Measurements from ENCODE around the gene RNF166. TPM values are rescaled to one million over a fixed set of nuclear protein-coding genes. Genes with fewer than 3 reads are reported as not detected.
"Not testable (repeated sequence)": the region's sequence is repeated elsewhere in the genome, so short reads cannot be mapped to it uniquely, and the experiment has no call there.

The RNF166 gene
- total RNA-seq, 3 donors from 2014 or later (not counting 1 experiment from before 2014, with no cell fraction given) = 459 to 712 (median 501) TPM

DNA sequence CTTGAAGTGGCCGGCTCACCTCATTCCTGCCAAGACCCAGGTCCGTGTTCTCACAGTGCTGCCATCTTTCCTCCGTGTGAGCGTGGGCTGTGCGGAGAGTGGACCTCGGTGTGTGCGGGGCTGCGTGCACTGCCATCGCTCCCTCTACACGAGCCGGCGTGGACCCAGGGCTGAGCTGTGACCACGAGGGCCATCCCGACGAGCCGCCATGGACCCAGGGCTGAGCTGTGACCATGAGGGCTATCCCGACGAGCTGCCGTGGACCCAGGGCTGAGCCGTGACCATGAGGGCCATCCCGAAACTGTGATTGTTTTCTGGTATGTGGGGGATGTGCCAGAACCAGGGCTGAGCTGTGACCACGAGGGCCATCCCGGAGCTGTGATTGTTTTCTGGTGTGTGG lies 34.4 kb downstream of the RNF166 start:
- 96% methylated on average over 23 of the region's 23 CpGs for WGBS (ENCODE audit: insufficient coverage)
- Mint-ChIP-seq H3K4me3 (no peak overlapping the region), H3K9me3 (no peaks in the 10 kb centered on the region), H3K4me1 (no peaks in the 10 kb centered on the region), H3K36me3 (no peaks in the 10 kb centered on the region), H3K27ac (no peak overlapping the region), H3K27me3 (ENCODE audit: low read depth in 2 of 2) (no peaks in the 10 kb centered on the region)
- H3K36me3 ChIP-seq (ENCODE audit: control insufficient read depth, insufficient read depth, low read length) = no peaks in the 10 kb centered on the region
- no peaks in the 10 kb centered on the region for H3K27me3 ChIP-seq (ENCODE audit: control insufficient read depth, insufficient read depth, low read length)
- TF ChIP-seq, protein P1, sequence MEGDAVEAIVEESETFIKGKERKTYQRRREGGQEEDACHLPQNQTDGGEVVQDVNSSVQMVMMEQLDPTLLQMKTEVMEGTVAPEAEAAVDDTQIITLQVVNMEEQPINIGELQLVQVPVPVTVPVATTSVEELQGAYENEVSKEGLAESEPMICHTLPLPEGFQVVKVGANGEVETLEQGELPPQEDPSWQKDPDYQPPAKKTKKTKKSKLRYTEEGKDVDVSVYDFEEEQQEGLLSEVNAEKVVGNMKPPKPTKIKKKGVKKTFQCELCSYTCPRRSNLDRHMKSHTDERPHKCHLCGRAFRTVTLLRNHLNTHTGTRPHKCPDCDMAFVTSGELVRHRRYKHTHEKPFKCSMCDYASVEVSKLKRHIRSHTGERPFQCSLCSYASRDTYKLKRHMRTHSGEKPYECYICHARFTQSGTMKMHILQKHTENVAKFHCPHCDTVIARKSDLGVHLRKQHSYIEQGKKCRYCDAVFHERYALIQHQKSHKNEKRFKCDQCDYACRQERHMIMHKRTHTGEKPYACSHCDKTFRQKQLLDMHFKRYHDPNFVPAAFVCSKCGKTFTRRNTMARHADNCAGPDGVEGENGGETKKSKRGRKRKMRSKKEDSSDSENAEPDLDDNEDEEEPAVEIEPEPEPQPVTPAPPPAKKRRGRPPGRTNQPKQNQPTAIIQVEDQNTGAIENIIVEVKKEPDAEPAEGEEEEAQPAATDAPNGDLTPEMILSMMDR (IDR thresholded peaks at IDR 0.05) = no peak
- no peak for DNase-seq
- no peaks in the 10 kb centered on the region for H3K4me1 ChIP-seq (ENCODE audit: control insufficient read depth, insufficient read depth, low read length)
- no peak overlapping the region for H3K4me3 ChIP-seq (ENCODE audit: low read length)
- intact Hi-C loops (cut with micrococcal nuclease) = no loop called here
- no peak for ATAC-seq
- H3K27ac ChIP-seq (ENCODE audit: low read length) = no peak overlapping the region
- H3K9me3 ChIP-seq (ENCODE audit: control insufficient read depth, insufficient read depth, low read length) = no peaks in the 10 kb centered on the region

DNA sequence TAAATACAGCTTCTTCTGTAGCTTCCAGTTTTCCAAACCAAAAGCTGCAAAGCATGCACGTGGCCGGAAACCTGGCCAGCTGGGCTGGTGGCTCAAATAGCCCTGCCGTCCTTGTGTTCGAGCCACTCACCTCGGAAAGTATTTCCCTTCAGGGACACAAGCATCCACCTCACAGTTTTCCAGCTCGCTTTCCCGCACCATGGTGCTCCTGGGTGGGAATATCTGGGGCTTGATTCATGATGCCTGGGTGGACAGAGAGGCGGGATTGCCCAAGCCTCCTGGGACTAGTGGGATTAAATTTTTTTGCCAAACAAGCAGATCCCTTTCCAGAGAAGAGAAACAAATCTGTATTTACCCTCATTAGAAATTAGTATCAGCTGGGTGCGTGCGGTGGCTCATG lies 36.2 kb downstream of the RNF166 start:
- Histone ChIP-seq H3K4me3 (ENCODE audit: low read length) (no peak overlapping the region), H3K27me3 (ENCODE audit: control insufficient read depth, insufficient read depth, low read length) (no peaks in the 10 kb centered on the region), H3K36me3 (ENCODE audit: control insufficient read depth, insufficient read depth, low read length) (no peaks in the 10 kb centered on the region), H3K9me3 (ENCODE audit: control insufficient read depth, insufficient read depth, low read length) (no peaks in the 10 kb centered on the region), H3K4me1 (ENCODE audit: control insufficient read depth, insufficient read depth, low read length) (no peaks in the 10 kb centered on the region), H3K27ac (ENCODE audit: low read length) (no peak overlapping the region)
- DNase-seq (no peak), ATAC-seq (no peak)
- Mint-ChIP-seq H3K4me3 (no peak overlapping the region), H3K36me3 (no peaks in the 10 kb centered on the region), H3K9me3 (no peaks in the 10 kb centered on the region), H3K4me1 (no peaks in the 10 kb centered on the region), H3K27ac (no peak overlapping the region), H3K27me3 (ENCODE audit: low read depth in 2 of 2) (no peaks in the 10 kb centered on the region)
- 95% methylated on average over 8 of the region's 10 CpGs for WGBS (ENCODE audit: insufficient coverage)
- TF ChIP-seq, protein P1 (IDR thresholded peaks at IDR 0.05) = no peak
- intact Hi-C loops (cut with micrococcal nuclease) = no loop called here

DNA sequence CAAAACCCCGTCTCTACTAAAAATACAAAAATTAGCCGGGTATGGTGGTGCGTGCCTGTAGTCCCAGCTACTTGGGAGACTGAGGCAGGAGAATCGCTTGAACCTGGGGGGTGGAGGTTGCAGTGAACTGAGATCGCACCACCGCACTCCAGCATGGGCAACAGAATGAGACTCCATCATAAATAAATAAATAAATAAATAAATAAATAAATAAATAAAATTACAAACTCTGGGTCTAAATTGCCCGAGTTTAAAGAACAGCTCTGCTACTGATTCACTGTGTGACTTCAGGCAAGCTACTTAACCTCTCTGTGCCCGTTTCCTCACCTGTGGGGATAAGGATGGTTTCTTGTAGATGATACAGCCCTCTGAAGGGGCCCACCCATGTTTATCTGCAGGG lies 36.7 kb downstream of the RNF166 start:
- H3K4me3 ChIP-seq (ENCODE audit: low read length); H3K4me1 Mint-ChIP-seq; intact Hi-C loops (cut with micrococcal nuclease); H3K27ac Mint-ChIP-seq; H3K9me3 ChIP-seq (ENCODE audit: control insufficient read depth, insufficient read depth, low read length); H3K27ac ChIP-seq (ENCODE audit: low read length); H3K36me3 ChIP-seq (ENCODE audit: control insufficient read depth, insufficient read depth, low read length); H3K4me1 ChIP-seq (ENCODE audit: control insufficient read depth, insufficient read depth, low read length); H3K27me3 ChIP-seq (ENCODE audit: control insufficient read depth, insufficient read depth, low read length); H3K36me3 Mint-ChIP-seq; H3K27me3 Mint-ChIP-seq (ENCODE audit: low read depth in 2 of 2); H3K9me3 Mint-ChIP-seq; ATAC-seq; DNase-seq; H3K4me3 Mint-ChIP-seq: not testable (repeated sequence)
- 92% methylated on average over 2 of the region's 8 CpGs for WGBS (ENCODE audit: insufficient coverage)

DNA sequence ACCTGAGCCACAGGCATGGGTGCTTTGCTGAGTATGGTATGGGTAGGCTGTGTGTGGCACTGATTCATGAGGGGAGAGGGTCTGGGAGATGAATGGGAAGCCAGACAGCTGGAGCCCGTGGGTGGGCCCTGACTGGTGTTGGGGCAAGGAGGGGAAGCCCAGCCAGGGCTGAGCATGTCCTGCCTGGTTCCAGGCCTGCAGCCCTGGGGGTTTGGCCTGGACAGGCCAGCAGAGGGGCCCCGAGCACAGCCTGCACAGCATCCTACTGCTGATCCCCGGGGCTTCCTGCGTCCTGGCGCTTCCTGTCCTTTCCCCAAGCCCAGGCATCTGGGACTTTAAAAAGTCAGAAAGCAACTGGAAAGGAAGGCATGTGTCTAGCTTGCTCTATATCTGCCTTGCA lies 38.7 kb downstream of the RNF166 start:
- H3K27me3 ChIP-seq (ENCODE audit: control insufficient read depth, insufficient read depth, low read length) = no peaks in the 10 kb centered on the region
- no peak overlapping the region for H3K27ac ChIP-seq (ENCODE audit: low read length)
- no peak overlapping the region for H3K4me3 ChIP-seq (ENCODE audit: low read length)
- peak overlapping the region in 1 of 2 donors; percentile 16 for H3K27ac Mint-ChIP-seq
- no peaks in the 10 kb centered on the region for H3K9me3 Mint-ChIP-seq
- intact Hi-C loops (cut with micrococcal nuclease) = no loop called here
- H3K36me3 ChIP-seq (ENCODE audit: control insufficient read depth, insufficient read depth, low read length) = no peaks in the 10 kb centered on the region
- WGBS (ENCODE audit: insufficient coverage) = 91% methylated on average over 5 of the region's 5 CpGs
- no peaks in the 10 kb centered on the region for H3K9me3 ChIP-seq (ENCODE audit: control insufficient read depth, insufficient read depth, low read length)
- DNase-seq = no peak
- TF ChIP-seq, protein P1 (IDR thresholded peaks at IDR 0.05) = no peak
- H3K4me3 Mint-ChIP-seq = no peak overlapping the region
- H3K36me3 Mint-ChIP-seq = no peaks in the 10 kb centered on the region
- no peaks in the 10 kb centered on the region for H3K27me3 Mint-ChIP-seq (ENCODE audit: low read depth in 2 of 2)
- H3K4me1 ChIP-seq (ENCODE audit: control insufficient read depth, insufficient read depth, low read length) = peaks cover 8% of the 10 kb centered on the region
- peaks cover 0 to 12% of the 10 kb centered on the region in 2 donors for H3K4me1 Mint-ChIP-seq
- no peak for ATAC-seq
